GM12872 (cell line): ENCODE data around the gene P3H1.

Experiments used
- TF ChIP-seq, protein P1 (sequence below): IDR thresholded peaks from 3 replicates; pipeline ENCODE4 v1.5.1; 2011; ENCODE audit warnings: low read depth, mild to moderate bottlenecking, low read length, moderate library complexity; ENCODE audit not compliant: insufficient read depth

Gene P3H1

DNA sequence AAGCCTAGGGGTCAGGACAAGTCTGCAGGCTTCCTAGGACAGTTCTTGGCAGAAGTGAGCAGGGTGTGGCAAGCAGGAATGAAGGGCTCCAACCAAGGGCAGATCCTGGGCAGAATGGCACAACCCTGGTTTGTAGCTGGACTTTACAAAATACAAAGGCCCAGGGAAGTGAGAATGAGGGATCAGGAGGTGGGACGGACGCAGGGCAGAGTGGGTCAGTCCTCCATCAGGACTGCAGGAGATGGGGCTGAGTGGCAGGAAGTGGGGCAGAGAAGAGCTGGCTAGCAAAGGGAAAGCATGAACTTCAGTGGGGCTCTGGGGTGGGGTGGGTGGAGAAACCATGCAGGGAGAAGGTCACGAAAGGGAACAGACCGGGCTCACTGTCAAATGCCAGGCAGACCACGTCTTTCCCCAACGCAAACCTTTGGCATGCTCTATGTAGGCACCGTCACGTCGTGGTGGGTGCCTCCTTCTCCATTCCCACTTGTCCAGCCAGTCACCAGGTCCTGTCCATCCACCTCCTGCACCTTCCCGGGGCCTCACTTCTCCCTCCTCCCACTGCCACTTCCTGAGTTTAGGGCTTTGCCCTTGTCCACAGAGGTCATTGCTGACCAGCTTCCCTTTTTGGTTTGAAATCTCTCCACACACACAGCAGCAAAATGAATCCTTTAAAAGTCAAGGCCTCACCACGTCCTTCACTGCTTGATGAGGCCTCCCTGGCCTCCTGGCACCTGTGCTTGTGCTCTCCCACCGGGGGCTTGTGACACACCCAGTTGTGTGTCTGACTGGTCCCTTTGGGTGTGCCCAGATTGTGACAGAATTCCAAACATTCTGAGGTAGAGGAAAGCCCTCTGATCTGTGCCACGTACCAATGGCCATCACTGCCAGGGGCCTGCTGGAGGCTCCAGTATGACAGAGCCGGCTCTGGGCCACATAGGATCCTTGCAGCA is 18.1 kb downstream of the P3H1 start:
- TF ChIP-seq, protein P1, sequence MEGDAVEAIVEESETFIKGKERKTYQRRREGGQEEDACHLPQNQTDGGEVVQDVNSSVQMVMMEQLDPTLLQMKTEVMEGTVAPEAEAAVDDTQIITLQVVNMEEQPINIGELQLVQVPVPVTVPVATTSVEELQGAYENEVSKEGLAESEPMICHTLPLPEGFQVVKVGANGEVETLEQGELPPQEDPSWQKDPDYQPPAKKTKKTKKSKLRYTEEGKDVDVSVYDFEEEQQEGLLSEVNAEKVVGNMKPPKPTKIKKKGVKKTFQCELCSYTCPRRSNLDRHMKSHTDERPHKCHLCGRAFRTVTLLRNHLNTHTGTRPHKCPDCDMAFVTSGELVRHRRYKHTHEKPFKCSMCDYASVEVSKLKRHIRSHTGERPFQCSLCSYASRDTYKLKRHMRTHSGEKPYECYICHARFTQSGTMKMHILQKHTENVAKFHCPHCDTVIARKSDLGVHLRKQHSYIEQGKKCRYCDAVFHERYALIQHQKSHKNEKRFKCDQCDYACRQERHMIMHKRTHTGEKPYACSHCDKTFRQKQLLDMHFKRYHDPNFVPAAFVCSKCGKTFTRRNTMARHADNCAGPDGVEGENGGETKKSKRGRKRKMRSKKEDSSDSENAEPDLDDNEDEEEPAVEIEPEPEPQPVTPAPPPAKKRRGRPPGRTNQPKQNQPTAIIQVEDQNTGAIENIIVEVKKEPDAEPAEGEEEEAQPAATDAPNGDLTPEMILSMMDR, result no peak

DNA sequence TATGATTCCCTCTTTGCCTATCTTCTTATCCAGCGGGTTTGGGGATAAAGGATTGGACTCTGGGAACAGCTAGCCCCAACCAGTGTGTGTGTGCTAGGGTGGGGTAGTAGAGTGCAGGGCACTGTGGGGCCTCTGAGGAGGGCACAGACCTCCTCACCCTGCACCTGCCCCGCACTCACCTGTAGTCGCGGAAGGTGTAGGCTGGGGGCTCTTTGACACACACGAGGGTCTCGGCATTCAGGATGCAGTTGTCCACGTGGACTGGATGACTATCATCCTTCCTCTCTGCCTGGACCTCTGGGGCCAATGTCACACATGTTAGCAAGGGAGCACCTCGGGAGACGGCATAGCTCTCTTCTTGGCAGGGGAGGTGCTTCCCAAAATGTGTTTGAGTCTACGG is 18.8 kb downstream of the P3H1 start:
- TF ChIP-seq, protein P1, result no peak

DNA sequence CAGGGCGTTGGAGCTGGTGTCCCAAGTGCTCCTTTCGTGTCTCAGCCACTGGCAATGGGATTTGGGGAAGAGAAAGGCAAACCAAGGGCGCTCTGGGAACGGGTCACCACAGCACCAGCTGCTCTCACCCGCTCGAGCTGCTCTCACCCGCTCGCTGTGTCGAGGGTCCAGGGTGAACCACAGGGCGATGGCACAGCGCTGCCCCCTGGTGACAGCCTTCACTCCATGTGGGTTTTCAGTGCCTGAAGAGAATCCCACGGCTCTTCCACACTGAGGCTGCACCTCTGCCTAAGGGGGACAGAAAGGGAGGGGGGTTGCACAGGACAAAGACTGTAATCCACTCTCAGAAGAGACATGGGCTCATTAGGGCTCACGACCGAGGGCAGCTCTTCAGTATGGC is 19.7 kb downstream of the P3H1 start:
- TF ChIP-seq, protein P1, result peak; percentile 65

DNA sequence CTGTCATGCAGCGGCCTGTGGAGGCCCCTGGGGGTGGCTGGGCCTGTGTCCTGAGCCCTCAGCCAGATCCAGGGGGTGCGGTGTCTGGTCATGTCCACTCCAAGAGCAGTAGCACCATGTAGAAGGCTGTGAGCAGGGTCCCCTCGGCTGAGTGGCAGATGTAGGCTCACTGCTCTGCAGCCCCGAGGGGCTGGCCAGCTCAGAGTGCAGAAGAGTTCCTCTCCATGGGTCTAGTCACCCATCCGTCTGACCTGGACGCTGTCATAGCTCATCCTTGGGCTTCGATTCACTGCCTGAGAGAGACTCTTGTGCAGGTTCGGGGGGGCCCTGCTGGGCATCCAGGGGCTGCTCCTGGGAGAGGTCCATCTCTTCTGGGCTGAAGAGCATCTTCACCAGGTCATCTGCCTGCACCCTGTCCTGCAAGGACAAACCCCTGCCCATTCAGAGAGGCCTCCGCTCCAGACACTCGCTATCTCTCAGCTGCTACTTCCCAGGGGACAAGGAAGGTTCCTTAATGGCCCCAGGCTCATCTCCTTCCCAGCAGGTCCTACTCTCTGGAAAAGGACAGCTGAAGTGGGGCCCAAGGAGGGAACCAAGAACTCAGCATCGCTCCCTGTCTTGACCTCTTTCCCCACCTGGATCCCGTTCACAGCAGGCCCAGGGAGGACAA is 20.3 kb downstream of the P3H1 start:
- TF ChIP-seq, protein P1, result no peak

DNA sequence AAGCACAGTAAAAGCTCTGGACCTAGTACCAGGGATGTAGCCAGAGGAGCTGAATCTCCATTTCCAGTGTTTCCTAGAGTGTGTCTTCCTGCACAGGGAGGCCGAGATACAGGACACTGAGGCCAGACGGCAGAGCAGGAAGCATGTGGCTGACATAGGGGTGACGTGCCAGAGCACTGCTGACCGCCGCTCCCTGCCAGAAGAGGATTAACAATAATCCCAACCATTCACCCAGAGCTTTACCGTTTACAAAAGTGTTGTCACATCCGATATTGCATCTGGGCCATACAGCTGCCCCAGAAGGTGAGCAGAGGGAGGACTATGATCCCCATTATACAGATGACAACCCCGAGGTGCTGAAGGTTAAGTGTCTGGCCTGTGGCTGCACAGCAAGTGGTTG is 21.0 kb downstream of the P3H1 start:
- TF ChIP-seq, protein P1, result no peak

DNA sequence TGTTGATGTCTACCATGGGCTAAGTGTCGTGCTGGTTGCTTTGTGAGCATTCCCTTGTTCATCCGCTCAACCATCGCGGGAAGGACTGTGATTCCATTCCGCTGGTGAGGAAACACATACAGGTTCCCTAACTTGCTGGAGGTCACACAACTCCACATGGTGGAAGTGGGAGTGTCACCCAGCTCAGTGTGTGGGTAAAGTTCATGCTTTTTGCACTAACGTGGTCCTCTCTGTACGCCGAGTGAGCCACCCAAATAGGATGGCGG is 22.7 kb downstream of the P3H1 start:
- TF ChIP-seq, protein P1, result no peak

DNA sequence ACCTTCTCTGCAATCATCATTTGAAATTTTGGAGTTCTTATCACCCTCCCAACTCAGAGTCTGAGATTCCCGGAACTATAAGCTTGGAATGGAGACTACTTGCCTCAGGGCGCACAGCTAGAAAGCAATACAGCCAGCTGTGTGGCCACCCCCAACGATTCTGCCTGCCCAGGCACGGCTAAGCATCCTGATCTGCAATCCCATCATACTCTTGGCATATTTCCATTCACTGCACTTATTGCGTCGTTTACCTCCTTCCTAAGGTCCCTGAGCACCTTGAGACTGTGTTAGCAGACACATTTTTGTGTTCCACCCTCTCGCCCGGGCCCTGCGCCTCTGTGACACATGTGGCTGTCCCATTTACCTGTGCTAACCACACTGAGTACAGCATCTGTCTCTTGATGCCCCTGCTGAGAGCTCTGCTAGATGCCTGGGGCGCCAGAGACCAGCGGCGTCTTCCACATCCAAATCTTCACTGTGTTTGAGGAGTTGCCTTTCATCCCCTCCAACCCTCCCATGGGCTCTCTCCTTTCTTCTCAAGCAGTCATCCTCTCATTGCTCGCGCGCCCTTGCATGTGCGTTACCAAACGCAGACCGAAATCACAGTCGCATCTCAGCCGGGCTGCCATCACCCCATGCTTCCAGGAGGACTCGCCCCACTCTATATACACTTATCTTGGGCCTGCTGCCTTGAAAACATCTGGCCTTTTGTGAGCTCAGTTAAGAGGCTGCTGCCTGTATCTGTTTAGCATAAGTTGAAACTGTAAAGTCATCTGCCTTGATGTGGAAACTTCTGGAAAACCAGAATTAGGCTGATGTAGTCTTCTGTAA is 23.3 kb downstream of the P3H1 start:
- TF ChIP-seq, protein P1, result no peak
